GM18520 (cell line): Measurements from ENCODE around the gene KLF13.
"Not testable (repeated sequence)": the region's sequence is repeated elsewhere in the genome, so short reads cannot be mapped to it uniquely, and the experiment has no call there.

Source experiments
- ATAC-seq: cut with Tn5 transposase; IDR thresholded peaks from one replicate; pipeline ENCODE4 v1.9.1; 2021; ENCODE audit not compliant: unreplicated experiment

Gene KLF13

GRCh38 chr15:31344823-31345605, 18.4 kb downstream of the KLF13 start:
- ATAC-seq, result peak; percentile 26

GRCh38 chr15:31345606-31346366, 19.2 kb downstream of the KLF13 start:
- ATAC-seq, result peak; percentile 30

GRCh38 chr15:31346367-31347066, 19.9 kb downstream of the KLF13 start:
- peak; percentile 33 for ATAC-seq

GRCh38 chr15:31347067-31347975, 20.7 kb downstream of the KLF13 start:
- no peak for ATAC-seq

- ATAC-seq, result no peak
These were observed 21.6 kb downstream of the KLF13 start for GRCh38 chr15:31347981-31348803.

- ATAC-seq, result no peak
These were observed 22.9 kb downstream of the KLF13 start for GRCh38 chr15:31349233-31350141.

- ATAC-seq, result no peak
These were observed 24.1 kb downstream of the KLF13 start for GRCh38 chr15:31350771-31351170.

GRCh38 chr15:31352339-31352751, 25.7 kb downstream of the KLF13 start:
- ATAC-seq, result no peak

GRCh38 chr15:31352911-31353811, 26.5 kb downstream of the KLF13 start:
- ATAC-seq, result peak; percentile 56

- ATAC-seq, result no peak
These were observed 27.3 kb downstream of the KLF13 start for GRCh38 chr15:31353931-31354330.

GRCh38 chr15:31356097-31356496, 29.5 kb downstream of the KLF13 start:
- not testable (repeated sequence) for ATAC-seq

GRCh38 chr15:31357148-31357547, 30.5 kb downstream of the KLF13 start:
- no peak for ATAC-seq

GRCh38 chr15:31358163-31358562, 31.5 kb downstream of the KLF13 start:
- ATAC-seq, result no peak

GRCh38 chr15:31358957-31359701, 32.5 kb downstream of the KLF13 start:
- ATAC-seq, result no peak

GRCh38 chr15:31359702-31360111, 33.1 kb downstream of the KLF13 start:
- no peak for ATAC-seq

- no peak for ATAC-seq
These were observed 33.5 kb downstream of the KLF13 start for GRCh38 chr15:31360158-31360561.
